Measurements from ENCODE around the gene STX7.

DNA sequence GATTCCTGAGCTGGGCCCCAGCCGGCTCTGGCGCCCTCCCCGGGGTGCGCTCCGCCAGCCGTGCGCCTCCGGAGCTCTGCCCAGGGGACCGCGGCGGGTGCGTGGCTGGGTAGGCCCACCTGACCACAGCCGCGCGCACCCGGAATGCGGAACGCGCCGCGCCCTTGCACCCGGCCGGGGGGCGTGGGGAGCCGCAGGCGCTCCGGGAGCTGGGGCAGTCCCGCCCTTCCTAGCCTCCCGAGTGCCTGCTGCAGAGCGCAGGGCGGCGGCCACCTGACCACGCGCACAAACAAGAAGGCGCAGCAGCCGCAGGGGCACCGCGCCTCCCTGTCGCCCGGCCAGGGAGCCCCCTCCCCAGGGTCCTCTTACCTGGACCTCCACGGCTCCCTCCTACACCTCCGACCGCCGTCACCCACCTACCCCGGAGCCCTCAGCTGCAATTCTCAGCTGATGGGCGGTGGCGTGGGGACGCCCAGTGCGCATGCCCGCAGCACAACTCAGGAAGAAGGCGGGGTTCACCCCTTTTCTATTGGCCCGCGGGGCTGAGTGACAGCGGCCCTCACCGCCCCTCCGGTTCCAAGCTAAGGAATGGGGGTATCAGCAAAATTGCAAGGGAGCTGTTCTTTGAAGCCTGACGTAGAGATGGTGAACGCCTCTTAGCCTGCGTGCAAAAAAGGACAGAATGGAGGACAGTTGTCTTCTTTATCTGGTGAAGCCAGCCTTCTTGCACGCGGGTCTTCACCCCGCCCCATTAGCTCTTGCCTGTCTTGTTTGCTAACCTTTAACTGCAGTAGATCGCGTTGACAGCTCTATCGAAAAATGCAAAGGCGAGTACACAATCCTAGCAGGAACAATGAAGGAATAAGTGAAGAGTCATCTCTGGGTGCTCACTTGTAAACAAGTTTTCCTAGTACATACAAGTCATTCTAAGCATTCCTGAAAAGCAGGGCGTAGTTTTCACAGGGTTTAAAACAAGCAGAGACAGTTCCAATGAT, at the start of gene STX7:
- TF ChIP-seq, protein P1, sequence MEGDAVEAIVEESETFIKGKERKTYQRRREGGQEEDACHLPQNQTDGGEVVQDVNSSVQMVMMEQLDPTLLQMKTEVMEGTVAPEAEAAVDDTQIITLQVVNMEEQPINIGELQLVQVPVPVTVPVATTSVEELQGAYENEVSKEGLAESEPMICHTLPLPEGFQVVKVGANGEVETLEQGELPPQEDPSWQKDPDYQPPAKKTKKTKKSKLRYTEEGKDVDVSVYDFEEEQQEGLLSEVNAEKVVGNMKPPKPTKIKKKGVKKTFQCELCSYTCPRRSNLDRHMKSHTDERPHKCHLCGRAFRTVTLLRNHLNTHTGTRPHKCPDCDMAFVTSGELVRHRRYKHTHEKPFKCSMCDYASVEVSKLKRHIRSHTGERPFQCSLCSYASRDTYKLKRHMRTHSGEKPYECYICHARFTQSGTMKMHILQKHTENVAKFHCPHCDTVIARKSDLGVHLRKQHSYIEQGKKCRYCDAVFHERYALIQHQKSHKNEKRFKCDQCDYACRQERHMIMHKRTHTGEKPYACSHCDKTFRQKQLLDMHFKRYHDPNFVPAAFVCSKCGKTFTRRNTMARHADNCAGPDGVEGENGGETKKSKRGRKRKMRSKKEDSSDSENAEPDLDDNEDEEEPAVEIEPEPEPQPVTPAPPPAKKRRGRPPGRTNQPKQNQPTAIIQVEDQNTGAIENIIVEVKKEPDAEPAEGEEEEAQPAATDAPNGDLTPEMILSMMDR (IDR thresholded peaks at IDR 0.05): peak in 1 of 6 experiments; percentile 2
- TF ChIP-seq POLR2A (IDR thresholded peaks at IDR 0.05): peak; percentile 67 to 90

Measured in thyroid gland (tissue), 4 donors.